ENCODE measurements around the gene JHY. TPM values are rescaled to one million over a fixed set of nuclear protein-coding genes. Genes with fewer than 3 reads are reported as not detected.

The JHY gene
- total RNA-seq, 3 donors from 2014 or later (not counting 1 experiment from before 2014, with no cell fraction given), result 0.88 to 1.5 (median 1.2) TPM

GRCh38 chr11:122922893-122923292 lies 40.3 kb downstream of the JHY start:
- no peaks in the 10 kb centered on the region for H3K9me3 Mint-ChIP-seq
- intact Hi-C loops (cut with micrococcal nuclease), result no loop called here
- Histone ChIP-seq H3K36me3 (ENCODE audit: control insufficient read depth, insufficient read depth, low read length) (no peaks in the 10 kb centered on the region), H3K9me3 (ENCODE audit: control insufficient read depth, insufficient read depth, low read length) (no peaks in the 10 kb centered on the region), H3K4me1 (ENCODE audit: control insufficient read depth, insufficient read depth, low read length) (no peaks in the 10 kb centered on the region), H3K27ac (ENCODE audit: low read length) (no peak overlapping the region), H3K27me3 (ENCODE audit: control insufficient read depth, insufficient read depth, low read length) (no peaks in the 10 kb centered on the region), H3K4me3 (ENCODE audit: low read length) (no peak overlapping the region)
- WGBS (ENCODE audit: insufficient coverage), result 96% methylated on average over 4 of the region's 4 CpGs
- no peak for TF ChIP-seq CTCF (IDR thresholded peaks at IDR 0.05)
- H3K27me3 Mint-ChIP-seq (ENCODE audit: low read depth in 2 of 2), result no peaks in the 10 kb centered on the region
- H3K4me3 Mint-ChIP-seq, result no peak overlapping the region
- H3K4me1 Mint-ChIP-seq, result no peaks in the 10 kb centered on the region
- no peaks in the 10 kb centered on the region for H3K36me3 Mint-ChIP-seq
- DNase-seq (no peak), ATAC-seq (no peak)
- H3K27ac Mint-ChIP-seq, result no peak overlapping the region

- Mint-ChIP-seq H3K27ac (no peak overlapping the region), H3K36me3 (no peaks in the 10 kb centered on the region), H3K27me3 (ENCODE audit: low read depth in 2 of 2) (no peaks in the 10 kb centered on the region), H3K9me3 (no peaks in the 10 kb centered on the region), H3K4me3 (no peak overlapping the region), H3K4me1 (no peaks in the 10 kb centered on the region)
- no peaks in the 10 kb centered on the region for H3K36me3 ChIP-seq (ENCODE audit: control insufficient read depth, insufficient read depth, low read length)
- no peaks in the 10 kb centered on the region for H3K4me1 ChIP-seq (ENCODE audit: control insufficient read depth, insufficient read depth, low read length)
- H3K4me3 ChIP-seq (ENCODE audit: low read length), result no peak overlapping the region
- no peaks in the 10 kb centered on the region for H3K9me3 ChIP-seq (ENCODE audit: control insufficient read depth, insufficient read depth, low read length)
- intact Hi-C loops (cut with micrococcal nuclease), result no loop called here
- DNase-seq, result no peak
- no CpG with 5 or more reads among the region's 2 CpGs for WGBS (ENCODE audit: insufficient coverage)
- no peak overlapping the region for H3K27ac ChIP-seq (ENCODE audit: low read length)
- no peaks in the 10 kb centered on the region for H3K27me3 ChIP-seq (ENCODE audit: control insufficient read depth, insufficient read depth, low read length)
- TF ChIP-seq CTCF (IDR thresholded peaks at IDR 0.05), result no peak
- no peak for ATAC-seq
These were observed 40.7 kb downstream of the JHY start for GRCh38 chr11:122923302-122923701.

GRCh38 chr11:122931510-122931909 lies 49.0 kb downstream of the JHY start:
- ATAC-seq, result no peak
- TF ChIP-seq CTCF (IDR thresholded peaks at IDR 0.05), result no peak
- 86% methylated on average over 6 of the region's 6 CpGs for WGBS (ENCODE audit: insufficient coverage)
- H3K4me3 Mint-ChIP-seq, result no peak overlapping the region
- Histone ChIP-seq H3K36me3 (ENCODE audit: control insufficient read depth, insufficient read depth, low read length) (no peaks in the 10 kb centered on the region), H3K9me3 (ENCODE audit: control insufficient read depth, insufficient read depth, low read length) (no peaks in the 10 kb centered on the region), H3K4me3 (ENCODE audit: low read length) (no peak overlapping the region), H3K27ac (ENCODE audit: low read length) (no peak overlapping the region), H3K4me1 (ENCODE audit: control insufficient read depth, insufficient read depth, low read length) (no peaks in the 10 kb centered on the region), H3K27me3 (ENCODE audit: control insufficient read depth, insufficient read depth, low read length) (no peaks in the 10 kb centered on the region)
- no peaks in the 10 kb centered on the region for H3K9me3 Mint-ChIP-seq
- H3K27me3 Mint-ChIP-seq (ENCODE audit: low read depth in 2 of 2), result peaks cover 3 to 14% of the 10 kb centered on the region in 2 donors
- H3K27ac Mint-ChIP-seq, result no peak overlapping the region
- H3K4me1 Mint-ChIP-seq, result no peaks in the 10 kb centered on the region
- intact Hi-C loops (cut with micrococcal nuclease), result no loop called here
- no peak for DNase-seq
- H3K36me3 Mint-ChIP-seq, result no peaks in the 10 kb centered on the region

GRCh38 chr11:122933416-122933815 lies 50.9 kb downstream of the JHY start:
- 82% methylated on average over 1 of the region's 2 CpGs for WGBS (ENCODE audit: insufficient coverage)
- no peak for TF ChIP-seq CTCF (IDR thresholded peaks at IDR 0.05)
- Mint-ChIP-seq H3K27ac (no peak overlapping the region), H3K4me1 (no peaks in the 10 kb centered on the region), H3K9me3 (no peaks in the 10 kb centered on the region), H3K27me3 (ENCODE audit: low read depth in 2 of 2) (peaks cover 3 to 14% of the 10 kb centered on the region in 2 donors), H3K36me3 (no peaks in the 10 kb centered on the region), H3K4me3 (no peak overlapping the region)
- Histone ChIP-seq H3K4me1 (ENCODE audit: control insufficient read depth, insufficient read depth, low read length) (no peaks in the 10 kb centered on the region), H3K27ac (ENCODE audit: low read length) (no peak overlapping the region), H3K4me3 (ENCODE audit: low read length) (no peak overlapping the region), H3K9me3 (ENCODE audit: control insufficient read depth, insufficient read depth, low read length) (no peaks in the 10 kb centered on the region), H3K27me3 (ENCODE audit: control insufficient read depth, insufficient read depth, low read length) (no peaks in the 10 kb centered on the region), H3K36me3 (ENCODE audit: control insufficient read depth, insufficient read depth, low read length) (no peaks in the 10 kb centered on the region)
- ATAC-seq (no peak), DNase-seq (no peak)
- intact Hi-C loops (cut with micrococcal nuclease), result no loop called here
